ENCODE results near the gene PTPRCAP.

Gene PTPRCAP

DNA sequence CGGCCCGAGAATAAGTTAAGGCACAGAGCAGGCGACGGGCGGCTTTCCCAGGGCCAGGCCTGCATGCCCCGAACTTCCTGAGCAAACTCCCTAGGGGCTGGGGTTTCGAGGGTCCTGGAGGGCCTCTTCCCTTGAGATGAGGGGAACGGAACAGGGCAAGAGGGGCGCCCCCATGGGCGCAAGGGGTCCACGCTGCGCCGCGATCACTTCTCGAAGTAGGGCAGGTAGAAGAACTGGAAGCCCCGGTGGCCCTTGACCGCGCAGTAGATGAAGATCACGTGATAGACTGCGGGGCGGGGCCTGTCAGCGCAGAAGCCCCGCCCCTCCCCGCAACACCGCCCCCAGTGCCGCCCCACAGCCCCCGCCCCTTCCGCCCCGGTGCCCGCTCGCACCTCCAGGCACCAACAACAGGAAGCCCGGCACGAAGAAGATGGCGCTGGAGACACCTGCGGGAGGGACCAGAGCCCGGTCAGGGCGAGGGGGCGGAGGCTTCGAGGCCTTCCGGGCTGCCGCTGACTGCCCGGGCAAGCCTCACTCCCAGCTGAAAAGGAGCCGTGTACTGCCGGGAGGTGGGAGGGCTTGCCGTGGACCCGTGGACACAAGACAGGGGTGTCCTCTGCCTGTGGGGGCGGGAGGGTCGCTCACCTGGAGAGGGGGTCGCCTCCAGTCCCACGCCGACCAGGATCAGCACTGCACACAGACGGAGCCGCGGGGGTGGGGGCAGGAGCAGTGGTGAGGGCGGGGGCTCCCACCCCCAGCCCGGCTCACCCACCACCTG is 27.1 kb upstream of the PTPRCAP start:
- no peak for FAIRE-seq

GRCh38 chr11:67463680-67464410 is 26.4 kb upstream of the PTPRCAP start:
- FAIRE-seq = no peak

DNA sequence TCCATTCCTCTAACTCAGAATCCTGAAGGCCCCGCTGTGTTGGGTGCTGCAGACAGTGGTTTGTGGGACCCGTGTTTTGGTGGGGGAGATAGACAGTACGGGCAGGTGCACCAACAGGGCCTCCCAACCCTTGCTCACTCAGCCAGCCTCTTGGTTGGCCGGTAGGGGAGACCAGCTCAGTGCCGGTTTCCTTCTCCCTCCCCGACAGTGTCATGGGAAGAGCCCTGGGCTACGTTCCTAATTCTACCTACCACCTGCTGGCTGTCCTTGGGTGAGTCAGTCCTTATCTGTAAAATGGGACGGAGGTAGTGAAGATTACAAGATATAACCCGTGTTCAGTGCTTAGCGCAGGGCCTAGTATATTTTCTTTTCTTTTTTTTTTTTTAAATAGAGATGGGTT is 25.7 kb upstream of the PTPRCAP start:
- FAIRE-seq = no peak

DNA sequence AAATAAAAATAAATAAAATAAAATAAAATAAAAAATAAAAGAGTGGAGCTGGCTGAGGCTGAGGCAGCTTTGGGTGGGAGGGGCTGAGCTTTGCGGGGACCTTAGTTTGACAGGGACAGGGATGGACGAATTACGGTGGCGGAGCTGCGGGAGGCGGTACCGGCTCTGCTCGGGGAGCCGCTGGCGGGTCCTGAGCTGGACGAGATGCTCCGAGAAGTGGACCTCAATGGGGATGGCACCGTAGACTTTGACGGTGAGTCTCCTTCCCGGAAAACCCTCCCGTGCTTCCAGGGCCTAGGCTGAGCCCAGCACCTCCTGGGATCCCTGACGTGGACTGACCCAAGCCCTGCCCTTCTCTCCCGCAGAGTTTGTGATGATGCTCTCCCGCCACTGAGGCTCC is 20.8 kb upstream of the PTPRCAP start:
- no peak for FAIRE-seq

DNA sequence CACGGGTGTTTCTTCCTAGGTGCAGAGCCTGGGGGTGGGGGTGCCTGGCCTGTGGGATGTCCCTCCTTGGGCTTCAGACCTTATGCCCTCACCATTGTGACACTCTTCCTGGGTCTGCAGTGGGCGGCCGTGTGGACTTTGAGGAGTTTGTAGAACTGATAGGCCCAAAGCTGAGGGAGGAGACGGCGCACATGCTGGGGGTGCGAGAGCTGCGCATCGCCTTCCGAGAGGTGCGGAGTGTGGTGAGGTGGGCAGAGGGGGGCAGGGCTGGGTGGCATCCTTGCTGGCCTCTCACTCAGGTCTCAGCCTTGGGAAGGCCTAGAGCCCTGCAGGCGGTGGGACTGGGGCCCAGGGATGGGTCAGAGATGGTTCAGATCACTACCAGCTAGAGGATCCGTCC is 20.0 kb upstream of the PTPRCAP start:
- FAIRE-seq = no peak

GRCh38 chr11:67456068-67456705 is 18.7 kb upstream of the PTPRCAP start:
- no peak for FAIRE-seq

DNA sequence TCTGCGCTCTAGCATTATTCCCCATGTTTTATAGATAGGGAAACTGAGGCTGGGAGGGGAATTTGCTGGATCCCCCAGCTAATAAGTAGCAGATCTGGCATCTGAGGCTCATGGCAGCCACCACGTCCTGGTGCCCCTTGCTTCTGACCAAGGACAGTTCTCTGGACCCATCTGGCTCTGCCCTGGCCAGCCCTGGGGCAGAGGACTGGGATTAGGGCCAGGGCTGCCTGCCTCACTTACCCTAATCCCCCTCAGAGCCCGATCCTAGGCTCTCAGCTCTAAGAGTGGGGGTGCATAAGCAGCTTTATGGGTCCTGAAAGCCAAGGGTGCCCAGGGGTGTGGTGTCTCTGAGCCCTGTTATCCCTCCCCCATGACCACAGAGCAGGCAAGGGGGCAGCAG is 17.6 kb upstream of the PTPRCAP start, which contains the start of gene CABP4:
Gene CABP4 (plus strand): TSS at position 301 of the 400 bp plus-strand sequence. CDS start 70 bp downstream, at position 371.
- FAIRE-seq = no peak

GRCh38 chr11:67453816-67454732 is 16.6 kb upstream of the PTPRCAP start:
- FAIRE-seq = no peak

GRCh38 chr11:67452141-67452952 is 14.9 kb upstream of the PTPRCAP start, which contains the start of gene GPR152:
Gene GPR152, minus strand, starts transcription at chr11:67452729. Its CDS starts 5 bp downstream, at chr11:67452724.
- no peak for FAIRE-seq

DNA sequence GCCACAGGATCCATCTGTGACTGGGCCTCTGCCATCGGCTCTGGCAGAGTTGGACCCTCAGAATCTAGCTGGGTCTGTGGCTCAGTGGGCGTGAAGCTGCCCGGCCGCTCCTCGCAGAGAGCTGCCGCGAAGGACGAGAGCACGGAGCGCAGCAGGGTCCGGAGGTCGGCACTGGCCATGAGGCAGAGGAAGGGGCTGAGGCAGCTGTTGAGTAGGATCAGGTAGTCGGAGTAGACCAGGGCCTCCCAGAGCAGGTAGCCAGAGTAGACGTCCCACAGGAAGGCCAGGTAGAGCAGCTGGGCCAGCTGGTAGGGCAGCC is 14.1 kb upstream of the PTPRCAP start:
- no peak for FAIRE-seq

DNA sequence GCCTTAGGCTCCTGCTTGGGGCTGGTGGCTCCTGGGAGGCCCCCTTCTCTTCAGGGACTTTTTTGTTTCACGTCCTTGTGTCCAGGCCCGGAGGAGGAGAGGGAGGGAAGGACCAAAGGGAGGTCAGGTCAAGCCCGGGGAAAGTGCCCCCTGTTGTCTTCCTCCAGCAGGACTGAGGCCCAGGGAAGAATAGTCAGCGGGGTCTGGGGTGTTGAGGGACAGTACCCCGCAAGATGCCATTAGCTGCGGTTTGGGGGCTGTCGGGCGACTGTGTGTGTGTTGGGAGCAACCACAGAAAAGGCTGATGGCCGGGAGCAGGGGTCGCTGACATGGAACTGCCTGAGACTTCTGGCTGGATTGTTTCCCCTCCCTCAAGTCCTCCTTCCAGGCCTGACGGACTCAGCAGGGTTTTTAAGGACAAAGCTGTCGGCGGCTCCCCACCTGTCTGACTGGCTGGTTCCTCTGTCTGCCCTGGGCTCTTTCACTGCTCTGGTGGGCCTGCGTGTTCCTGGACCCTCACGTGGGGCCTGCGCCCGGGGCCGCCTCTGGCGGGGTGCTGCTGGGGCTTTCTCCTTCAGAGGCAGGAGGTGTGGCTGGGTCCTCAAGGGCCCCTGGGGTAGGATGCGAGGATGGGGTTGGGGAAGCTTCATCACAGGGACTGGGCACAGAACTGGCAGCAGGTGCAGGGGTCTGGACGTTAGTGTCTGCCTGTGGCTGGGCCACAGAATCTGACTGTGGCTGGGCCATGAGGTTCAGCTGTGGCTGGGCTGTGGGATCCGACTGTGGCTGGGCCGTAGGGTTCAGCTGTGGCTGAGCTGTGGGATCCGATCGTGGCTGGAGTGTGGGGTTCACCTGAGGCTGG is 13.5 kb upstream of the PTPRCAP start:
- no peak for FAIRE-seq

GRCh38 chr11:67449116-67449844 is 11.8 kb upstream of the PTPRCAP start:
- FAIRE-seq = no peak

- no peak for FAIRE-seq
Measured at GRCh38 chr11:67448220-67448609, 10.7 kb upstream of the PTPRCAP start.

DNA sequence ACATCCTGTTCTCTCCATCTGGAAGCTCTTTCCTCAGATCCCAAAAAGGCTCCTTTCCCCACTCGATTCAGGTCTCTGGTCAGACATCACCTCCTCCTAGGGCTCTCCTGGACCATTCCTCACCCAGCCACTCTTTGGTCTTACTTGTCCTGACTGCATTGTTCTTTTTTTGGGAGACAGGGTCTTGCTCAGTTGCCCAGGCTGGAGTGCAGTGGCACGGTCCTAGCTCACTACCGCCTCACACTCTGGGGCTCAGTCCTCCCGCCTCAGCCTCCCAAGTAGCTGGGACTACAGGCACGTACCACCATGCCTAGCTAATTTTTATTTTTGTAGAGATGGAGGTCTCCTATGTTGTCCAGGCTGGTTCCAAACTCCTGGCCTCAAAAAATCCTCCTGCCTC is 8.0 kb upstream of the PTPRCAP start:
- no peak for FAIRE-seq

- FAIRE-seq = no peak
Measured at GRCh38 chr11:67442504-67443404, 5.3 kb upstream of the PTPRCAP start.

- FAIRE-seq = no peak
Measured at GRCh38 chr11:67441731-67442351, 4.4 kb upstream of the PTPRCAP start.

DNA sequence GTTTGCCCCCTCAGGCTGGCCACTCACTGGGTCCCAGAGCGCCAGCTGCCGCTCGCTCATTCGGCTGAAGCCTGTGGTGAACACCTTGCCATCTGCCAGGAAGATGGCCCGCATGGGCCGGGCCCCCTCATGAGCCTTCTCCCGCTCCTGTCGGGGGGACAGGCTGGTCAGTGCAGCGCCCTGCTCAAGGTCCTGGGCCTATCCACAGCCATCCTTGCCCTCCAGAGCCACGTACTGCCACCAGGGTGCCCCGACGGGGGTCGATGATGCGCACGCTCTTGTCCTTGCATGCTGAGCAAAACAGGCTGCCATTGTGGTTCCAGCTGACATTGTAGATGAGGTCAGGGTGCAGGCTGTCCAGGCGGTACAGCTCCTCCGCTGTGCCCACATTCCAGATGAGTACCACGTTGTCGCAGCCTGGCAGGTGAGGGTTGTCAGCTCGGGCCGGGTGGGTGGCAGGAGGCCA is 3.6 kb upstream of the PTPRCAP start:
- FAIRE-seq = no peak

All from endometrium (tissue), 2 donors.